Measurements from ENCODE around the gene RPL26. TPM values are rescaled to one million over a fixed set of nuclear protein-coding genes. Genes with fewer than 3 reads are reported as not detected.

The RPL26 gene
- total RNA-seq, 2 donors from 2014 or later: 2,731 to 2,885 TPM

DNA sequence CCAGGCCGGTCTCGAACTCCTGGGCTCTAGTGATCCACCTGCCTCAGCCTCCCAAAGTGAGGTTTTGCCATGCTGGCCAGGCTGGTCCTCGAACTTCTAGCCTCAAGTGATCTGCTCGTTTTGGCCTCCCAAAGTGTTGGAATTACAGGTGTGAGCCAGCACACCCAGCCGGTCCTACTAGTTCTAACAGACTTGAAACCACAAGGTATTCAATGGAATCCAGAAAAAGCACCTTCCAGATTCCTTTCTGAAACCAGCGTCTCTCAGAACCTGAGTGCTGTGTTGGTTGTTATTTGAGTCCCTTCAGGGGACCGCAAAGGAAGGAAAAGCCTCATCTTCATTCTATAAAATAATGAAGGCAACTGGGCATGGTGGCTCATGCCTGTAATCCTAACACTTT lies 10.6 kb downstream of the RPL26 start:
- no peak overlapping the region for H3K27ac Mint-ChIP-seq
- peaks cover 10% of the 10 kb centered on the region for H3K36me3 Mint-ChIP-seq (ENCODE audit: low read depth)
- no peaks in the 10 kb centered on the region for H3K9me3 ChIP-seq (ENCODE audit: control insufficient read depth, low read length, poor library complexity, severe bottlenecking)
- DNase-seq (no peak), ATAC-seq (no peak)
- no peaks in the 10 kb centered on the region for H3K27me3 Mint-ChIP-seq
- peaks cover 17% of the 10 kb centered on the region for H3K4me1 Mint-ChIP-seq
- H3K4me3 Mint-ChIP-seq: no peak overlapping the region

DNA sequence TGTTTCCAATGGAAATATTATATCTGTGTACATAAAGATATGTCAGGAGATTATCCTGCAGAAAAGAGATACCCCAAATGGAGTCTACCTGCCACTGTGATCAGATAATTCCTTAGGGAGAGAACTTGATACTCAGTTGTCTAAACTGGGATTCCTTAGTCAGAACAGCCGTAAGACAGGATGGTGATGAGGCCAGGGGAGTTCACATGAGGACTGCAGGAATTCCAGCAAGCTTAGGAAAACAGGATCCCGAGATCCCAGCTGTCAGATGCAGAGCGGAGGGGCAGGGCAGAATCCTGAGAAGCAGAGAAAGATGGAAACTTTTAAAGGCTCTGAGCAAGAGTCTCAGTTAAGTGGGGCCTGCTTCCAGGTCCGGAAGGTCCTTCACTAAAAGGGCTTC lies 11.2 kb downstream of the RPL26 start:
- no peaks in the 10 kb centered on the region for H3K9me3 ChIP-seq (ENCODE audit: control insufficient read depth, low read length, poor library complexity, severe bottlenecking)
- Mint-ChIP-seq H3K4me1 (peaks cover 14% of the 10 kb centered on the region), H3K4me3 (no peak overlapping the region), H3K27ac (peak overlapping the region; percentile 32), H3K36me3 (ENCODE audit: low read depth) (peaks cover 10% of the 10 kb centered on the region), H3K27me3 (no peaks in the 10 kb centered on the region)
- DNase-seq: no peak
- no peak for ATAC-seq

DNA sequence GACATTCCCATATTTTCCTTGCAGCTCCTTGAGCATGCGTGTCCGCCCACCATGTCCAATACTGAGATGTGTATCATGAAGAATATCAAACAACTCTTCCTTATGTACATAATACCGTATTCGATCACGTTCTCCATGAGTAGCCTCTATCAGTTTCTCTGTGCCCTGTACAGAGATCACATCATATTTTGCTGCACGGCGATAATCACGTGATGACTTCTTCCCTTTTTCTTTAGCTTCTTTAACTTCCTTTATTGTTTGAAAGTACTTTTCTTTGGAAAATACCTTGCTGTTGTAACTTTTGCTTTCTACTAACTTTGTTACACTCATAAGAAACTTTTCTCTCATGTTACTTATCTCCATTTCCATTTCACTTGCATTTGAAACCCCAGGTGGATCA lies 13.0 kb downstream of the RPL26 start:
- H3K9me3 ChIP-seq (ENCODE audit: control insufficient read depth, low read length, poor library complexity, severe bottlenecking): no peaks in the 10 kb centered on the region
- H3K27me3 Mint-ChIP-seq: no peaks in the 10 kb centered on the region
- H3K4me1 Mint-ChIP-seq: peaks cover 9% of the 10 kb centered on the region
- DNase-seq: no peak
- H3K4me3 Mint-ChIP-seq: no peak overlapping the region
- H3K27ac Mint-ChIP-seq: no peak overlapping the region
- ATAC-seq: no peak
- H3K36me3 Mint-ChIP-seq (ENCODE audit: low read depth): peaks cover 10% of the 10 kb centered on the region

DNA sequence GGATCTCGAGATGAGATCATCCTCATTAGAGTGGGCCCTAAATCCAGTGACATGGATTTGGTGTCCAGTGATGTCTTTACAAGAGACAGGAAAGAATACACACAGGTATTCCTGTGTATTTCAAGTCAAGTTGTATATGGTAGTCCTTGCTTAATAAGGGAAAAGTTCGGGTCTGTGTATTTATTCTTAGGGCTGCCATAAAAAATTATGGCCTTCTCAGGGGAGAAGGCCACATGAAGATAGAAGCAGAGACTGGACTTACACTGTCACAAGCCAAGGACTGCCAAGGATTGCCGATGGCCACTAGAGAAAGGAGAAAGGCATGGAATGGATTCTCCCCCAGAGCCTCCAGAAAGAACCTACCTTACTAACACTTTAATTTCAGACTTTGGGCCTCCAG lies 14.8 kb downstream of the RPL26 start:
- no peaks in the 10 kb centered on the region for H3K27me3 Mint-ChIP-seq
- DNase-seq (no peak), ATAC-seq (no peak)
- peaks cover 9% of the 10 kb centered on the region for H3K4me1 Mint-ChIP-seq
- no peak overlapping the region for H3K27ac Mint-ChIP-seq
- H3K9me3 ChIP-seq (ENCODE audit: control insufficient read depth, low read length, poor library complexity, severe bottlenecking): no peaks in the 10 kb centered on the region
- H3K4me3 Mint-ChIP-seq: no peak overlapping the region
- H3K36me3 Mint-ChIP-seq (ENCODE audit: low read depth): peaks cover 10% of the 10 kb centered on the region

DNA sequence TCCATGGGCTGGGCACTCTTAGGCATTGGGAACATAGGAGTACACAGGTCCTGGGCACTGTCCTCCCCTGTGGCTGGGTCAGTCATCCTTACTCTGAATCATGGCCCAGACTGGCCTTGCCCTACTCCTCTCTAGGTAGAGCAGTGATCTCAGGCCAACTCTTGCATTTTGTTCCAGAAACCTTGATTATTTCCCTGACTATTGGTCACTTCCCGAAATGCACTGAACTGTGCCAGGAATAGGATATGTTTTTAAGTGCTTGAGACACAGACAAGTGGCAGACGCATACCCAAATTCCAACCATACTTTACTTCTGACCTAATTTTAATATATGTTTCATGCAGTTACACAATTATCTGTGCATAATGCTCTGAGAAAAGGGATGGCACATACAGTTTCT lies 16.8 kb downstream of the RPL26 start:
- H3K9me3 ChIP-seq (ENCODE audit: control insufficient read depth, low read length, poor library complexity, severe bottlenecking): no peaks in the 10 kb centered on the region
- DNase-seq (no peak), ATAC-seq (no peak)
- peaks cover 9% of the 10 kb centered on the region for H3K36me3 Mint-ChIP-seq (ENCODE audit: low read depth)
- H3K27me3 Mint-ChIP-seq: no peaks in the 10 kb centered on the region
- H3K4me3 Mint-ChIP-seq: no peak overlapping the region
- no peak overlapping the region for H3K27ac Mint-ChIP-seq
- peaks cover 10% of the 10 kb centered on the region for H3K4me1 Mint-ChIP-seq

DNA sequence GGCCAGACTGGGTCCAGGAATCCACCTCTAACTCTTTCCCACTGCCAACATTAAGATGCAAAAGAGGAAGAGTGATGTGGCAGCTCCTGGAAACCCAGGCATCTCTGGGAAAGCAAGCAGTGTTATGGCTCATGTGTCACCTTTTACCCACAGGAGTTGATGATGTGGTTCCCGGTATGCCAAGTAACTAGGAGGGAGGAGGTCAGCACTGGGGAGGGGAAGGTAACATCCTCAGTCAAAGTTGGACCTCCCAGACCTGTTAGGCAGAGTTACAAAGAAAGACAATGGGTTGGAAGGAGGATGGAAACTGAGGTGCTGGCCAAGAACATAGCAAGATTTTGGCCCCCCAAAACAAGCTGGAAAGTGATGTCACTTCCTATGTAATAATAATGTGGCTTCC lies 17.9 kb downstream of the RPL26 start:
- peaks cover 8% of the 10 kb centered on the region for H3K36me3 Mint-ChIP-seq (ENCODE audit: low read depth)
- H3K27ac Mint-ChIP-seq: no peak overlapping the region
- H3K27me3 Mint-ChIP-seq: no peaks in the 10 kb centered on the region
- peaks cover 14% of the 10 kb centered on the region for H3K4me1 Mint-ChIP-seq
- no peaks in the 10 kb centered on the region for H3K9me3 ChIP-seq (ENCODE audit: control insufficient read depth, low read length, poor library complexity, severe bottlenecking)
- no peak overlapping the region for H3K4me3 Mint-ChIP-seq
- no peak for DNase-seq
- ATAC-seq: no peak

DNA sequence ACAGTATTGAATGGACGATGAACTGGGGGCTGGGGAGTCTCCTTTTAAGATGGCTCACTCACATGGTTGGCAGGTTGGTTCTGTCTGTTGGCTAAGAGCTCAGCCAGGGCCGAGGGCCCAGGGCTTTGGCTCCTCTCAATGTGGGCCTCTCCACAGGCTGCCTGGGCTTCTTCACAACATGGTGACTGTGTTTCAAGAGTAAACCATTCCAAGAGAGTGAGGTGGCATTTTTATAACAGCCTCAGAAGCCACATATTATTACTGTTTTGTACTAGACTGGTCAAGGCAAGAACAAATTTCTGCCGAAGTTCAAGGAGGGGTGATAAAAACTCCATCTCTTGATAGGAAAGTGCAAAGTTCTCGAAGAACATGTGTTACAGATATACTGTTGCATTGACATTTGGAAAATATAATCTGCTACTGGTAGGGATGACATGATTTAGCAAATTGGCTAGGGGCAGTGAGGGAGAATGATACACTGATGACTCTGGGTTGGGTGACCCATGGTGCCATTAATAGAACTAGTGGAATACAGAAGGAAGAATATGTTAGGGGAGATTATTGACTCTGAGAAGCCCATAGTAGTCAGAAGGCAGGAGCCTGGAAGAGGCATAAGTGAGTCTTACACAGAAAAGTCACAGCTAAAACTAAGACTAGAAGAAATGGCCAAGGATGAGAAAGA lies 20.2 kb downstream of the RPL26 start:
- peak overlapping the region; percentile 34 for H3K27ac Mint-ChIP-seq
- ATAC-seq (no peak), DNase-seq (no peak)
- peaks cover 4% of the 10 kb centered on the region for H3K36me3 Mint-ChIP-seq (ENCODE audit: low read depth)
- H3K4me1 Mint-ChIP-seq: peaks cover 17% of the 10 kb centered on the region
- H3K4me3 Mint-ChIP-seq: no peak overlapping the region
- H3K27me3 Mint-ChIP-seq: no peaks in the 10 kb centered on the region
- no peaks in the 10 kb centered on the region for H3K9me3 ChIP-seq (ENCODE audit: control insufficient read depth, low read length, poor library complexity, severe bottlenecking)

DNA sequence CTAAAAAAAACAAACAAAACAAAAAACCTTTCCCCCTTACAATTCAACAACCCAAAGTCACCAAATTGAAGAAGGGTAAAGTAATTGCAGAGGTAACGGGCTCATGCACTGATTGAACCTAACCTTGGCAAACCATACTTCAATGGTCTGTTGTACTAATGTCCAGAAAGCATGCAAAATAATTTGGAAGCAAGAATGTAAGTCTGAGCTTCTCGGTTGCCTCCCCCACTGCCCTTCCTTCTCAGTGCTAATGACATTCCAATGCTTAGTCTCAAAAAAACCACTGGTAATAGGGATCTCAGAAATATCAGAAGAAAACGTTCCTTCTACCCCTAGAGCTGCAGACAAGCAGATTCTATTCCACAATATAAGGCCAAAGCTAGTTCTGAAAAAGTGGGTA lies 22.2 kb downstream of the RPL26 start:
- Mint-ChIP-seq H3K4me3 (no peak overlapping the region), H3K27me3 (no peaks in the 10 kb centered on the region), H3K4me1 (peaks cover 17% of the 10 kb centered on the region), H3K36me3 (ENCODE audit: low read depth) (peaks cover 2% of the 10 kb centered on the region), H3K27ac (peak overlapping the region; percentile 34)
- DNase-seq (no peak), ATAC-seq (no peak)
- no peaks in the 10 kb centered on the region for H3K9me3 ChIP-seq (ENCODE audit: control insufficient read depth, low read length, poor library complexity, severe bottlenecking)

DNA sequence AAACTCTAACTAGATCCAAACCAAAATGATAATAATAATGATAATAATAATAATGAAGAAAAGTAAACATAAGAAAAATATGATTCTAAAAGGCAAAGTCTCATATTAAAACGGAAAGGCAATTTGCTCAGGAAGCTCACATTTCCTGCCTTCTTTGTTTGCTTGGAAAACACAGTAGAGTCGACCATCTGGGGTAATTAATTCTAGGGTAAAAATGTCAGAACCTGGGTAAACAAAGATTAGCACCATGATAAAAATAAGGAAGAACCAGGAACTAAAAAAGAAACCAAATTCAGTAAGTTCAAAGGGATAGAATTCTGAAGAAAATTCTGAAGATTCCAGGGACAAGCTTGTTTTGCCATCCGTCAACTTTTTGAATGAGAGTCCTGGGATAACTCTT lies 22.7 kb downstream of the RPL26 start:
- no peaks in the 10 kb centered on the region for H3K27me3 Mint-ChIP-seq
- no peak overlapping the region for H3K4me3 Mint-ChIP-seq
- no peak for DNase-seq
- H3K4me1 Mint-ChIP-seq: peaks cover 14% of the 10 kb centered on the region
- H3K27ac Mint-ChIP-seq: no peak overlapping the region
- H3K36me3 Mint-ChIP-seq (ENCODE audit: low read depth): peaks cover 2% of the 10 kb centered on the region
- no peak for ATAC-seq
- H3K9me3 ChIP-seq (ENCODE audit: control insufficient read depth, low read length, poor library complexity, severe bottlenecking): no peaks in the 10 kb centered on the region

DNA sequence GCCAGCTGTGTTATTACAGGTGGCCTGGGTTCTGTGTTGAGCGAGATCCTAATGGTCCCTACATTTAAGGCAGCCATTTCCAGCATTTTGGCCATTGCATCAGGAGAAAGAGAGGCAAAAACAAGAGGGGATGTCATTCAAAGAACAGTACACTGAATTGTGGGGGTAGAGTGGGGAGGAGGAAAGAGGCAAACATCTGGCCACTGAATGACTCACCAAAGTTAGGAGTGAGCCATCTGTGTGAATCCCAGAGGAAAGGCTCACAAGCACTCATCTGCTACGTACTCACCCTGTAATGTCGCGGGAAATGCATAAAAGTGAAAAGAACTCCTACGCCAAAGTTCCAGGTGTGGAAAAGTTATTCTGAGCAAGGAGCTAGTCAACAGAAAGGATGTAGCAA lies 23.2 kb downstream of the RPL26 start:
- Mint-ChIP-seq H3K27ac (no peak overlapping the region), H3K27me3 (no peaks in the 10 kb centered on the region), H3K36me3 (ENCODE audit: low read depth) (peaks cover 2% of the 10 kb centered on the region)

DNA sequence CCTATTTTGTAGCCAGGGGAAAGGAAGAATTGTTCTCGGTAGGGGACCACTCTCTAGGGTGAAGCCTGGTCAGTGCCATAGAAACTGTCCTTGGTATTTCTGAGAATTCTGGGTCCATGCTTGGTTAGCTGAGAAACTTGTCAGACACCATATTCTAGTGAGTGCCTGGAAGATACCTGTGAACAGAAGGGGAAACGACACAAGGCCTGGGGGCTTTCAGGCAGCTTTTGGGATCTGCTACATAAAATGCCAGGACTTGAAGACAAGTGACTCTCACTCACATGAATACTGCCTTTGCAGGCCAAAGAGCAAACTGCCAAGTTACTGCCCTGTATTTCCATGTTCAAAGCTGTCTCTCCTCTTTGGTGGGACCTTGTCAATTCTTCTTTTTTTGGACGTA lies 25.1 kb downstream of the RPL26 start:
- peaks cover 2% of the 10 kb centered on the region for H3K36me3 Mint-ChIP-seq (ENCODE audit: low read depth)
- no peak overlapping the region for H3K27ac Mint-ChIP-seq
- DNase-seq: no peak
- no peaks in the 10 kb centered on the region for H3K9me3 ChIP-seq (ENCODE audit: control insufficient read depth, low read length, poor library complexity, severe bottlenecking)
- peaks cover 12% of the 10 kb centered on the region for H3K4me1 Mint-ChIP-seq
- no peak overlapping the region for H3K4me3 Mint-ChIP-seq
- peaks cover 6% of the 10 kb centered on the region for H3K27me3 Mint-ChIP-seq
- ATAC-seq: no peak

More for the DNA sequence above, 23.2 kb downstream of the RPL26 start:
- ATAC-seq (no peak), DNase-seq (no peak)
- H3K4me1 Mint-ChIP-seq: peaks cover 14% of the 10 kb centered on the region
- no peak overlapping the region for H3K4me3 Mint-ChIP-seq
- no peaks in the 10 kb centered on the region for H3K9me3 ChIP-seq (ENCODE audit: control insufficient read depth, low read length, poor library complexity, severe bottlenecking)

DNA sequence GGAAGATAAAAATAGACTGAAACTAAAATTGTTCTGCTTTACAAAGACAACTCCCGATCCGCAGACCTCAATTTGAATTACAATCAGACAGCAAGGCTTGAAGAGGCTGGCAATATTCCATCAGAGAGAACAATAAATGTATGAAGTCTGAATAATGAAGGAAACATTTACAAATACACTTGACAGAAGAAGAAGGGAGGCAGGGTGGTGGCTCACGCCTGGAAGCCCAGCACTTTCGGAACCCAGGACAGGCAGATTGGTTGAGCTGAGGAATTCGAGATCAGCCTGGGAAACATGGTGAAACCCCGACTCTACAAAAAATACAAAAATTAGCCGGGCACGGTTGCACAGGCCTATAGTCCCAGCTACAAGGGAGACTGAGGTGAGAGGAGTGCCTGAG lies 28.8 kb downstream of the RPL26 start:
- H3K36me3 Mint-ChIP-seq (ENCODE audit: low read depth): peaks cover 2% of the 10 kb centered on the region
- peaks cover 16% of the 10 kb centered on the region for H3K27me3 Mint-ChIP-seq
- ATAC-seq (no peak), DNase-seq (no peak)
- no peak overlapping the region for H3K27ac Mint-ChIP-seq
- no peaks in the 10 kb centered on the region for H3K9me3 ChIP-seq (ENCODE audit: control insufficient read depth, low read length, poor library complexity, severe bottlenecking)
- H3K4me3 Mint-ChIP-seq: no peak overlapping the region
- H3K4me1 Mint-ChIP-seq: no peaks in the 10 kb centered on the region

DNA sequence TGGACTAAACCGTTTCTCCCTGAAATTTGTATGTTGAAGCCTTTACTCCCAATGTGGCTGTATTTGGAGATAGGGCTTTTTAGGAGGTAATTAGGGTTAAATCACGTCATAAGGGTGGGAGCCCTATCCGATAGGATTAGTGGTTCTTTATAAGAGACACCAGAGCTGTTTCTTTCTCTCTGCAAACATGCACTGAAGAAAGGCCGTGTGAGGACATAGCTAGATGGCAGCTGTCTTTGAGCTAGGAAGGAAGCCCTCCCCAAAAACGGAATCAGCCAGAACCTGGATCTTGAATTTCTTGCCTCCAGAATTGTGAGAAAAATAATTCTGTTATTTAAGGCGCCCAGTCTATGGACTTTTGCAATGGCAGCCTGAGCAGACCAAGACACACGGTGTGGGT lies 29.3 kb downstream of the RPL26 start:
- ATAC-seq (no peak), DNase-seq (no peak)
- Mint-ChIP-seq H3K4me1 (no peaks in the 10 kb centered on the region), H3K27ac (no peak overlapping the region), H3K36me3 (ENCODE audit: low read depth) (peaks cover 2% of the 10 kb centered on the region), H3K27me3 (peaks cover 16% of the 10 kb centered on the region), H3K4me3 (no peak overlapping the region)
- no peaks in the 10 kb centered on the region for H3K9me3 ChIP-seq (ENCODE audit: control insufficient read depth, low read length, poor library complexity, severe bottlenecking)

DNA sequence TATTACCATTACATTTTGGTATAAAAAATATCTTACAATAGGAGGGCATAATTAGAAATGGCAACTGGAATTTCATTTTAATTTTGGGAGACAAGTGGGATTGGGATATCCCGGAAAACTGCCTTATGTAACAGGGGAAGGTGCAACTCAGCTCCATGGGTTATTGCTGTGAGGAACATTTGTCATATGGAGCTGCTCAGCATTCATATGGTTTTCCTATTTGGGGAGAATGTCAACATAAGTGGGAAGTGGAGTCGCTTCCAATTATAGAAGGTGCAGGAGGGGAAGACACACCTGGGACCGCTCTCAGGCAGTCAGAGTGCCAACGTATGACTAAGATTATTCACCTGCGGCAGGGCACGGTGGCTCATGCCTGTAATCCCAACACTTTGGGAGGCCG lies 32.7 kb downstream of the RPL26 start:
- Mint-ChIP-seq H3K36me3 (ENCODE audit: low read depth) (no peaks in the 10 kb centered on the region), H3K4me3 (no peak overlapping the region), H3K27ac (no peak overlapping the region), H3K4me1 (no peaks in the 10 kb centered on the region), H3K27me3 (peaks cover 34% of the 10 kb centered on the region)
- no peaks in the 10 kb centered on the region for H3K9me3 ChIP-seq (ENCODE audit: control insufficient read depth, low read length, poor library complexity, severe bottlenecking)
- no peak for ATAC-seq
- DNase-seq: no peak

Measured in T-helper 17 cell (primary cell).